Smooth muscle cell (in vitro differentiated cells): ENCODE data around the gene ZNF202. TPM values are rescaled to one million over a fixed set of nuclear protein-coding genes. Genes with fewer than 3 reads are reported as not detected.

ENCODE experiments used
- DNase-seq: peaks from one replicate; lab custom pipeline; 2025; ENCODE audit not compliant: unreplicated experiment; lab: John Stamatoyannopoulos, UW
- H2AFZ ChIP-seq: fragments of 200-600 bp; sonication (generic); 2 replicates; pipeline ENCODE4 v1.6.0; 2016; ENCODE audit warnings: antibody characterized with exemption, low read depth, mild to moderate bottlenecking
- H3F3A ChIP-seq: fragments of 200-600 bp; sonication (generic); 2 replicates; pipeline ENCODE4 v1.6.0; 2017; ENCODE audit warnings: antibody characterized with exemption, low read depth
- H3K27ac ChIP-seq: fragments of 200-600 bp; sonication (generic); 2 replicates; pipeline ENCODE4 v1.5.1; 2016; ENCODE audit warnings: low read depth, mild to moderate bottlenecking
- H3K27me3 ChIP-seq: fragments of 200-600 bp; sonication (generic); 2 replicates; pipeline ENCODE4 v1.6.1; 2016; ENCODE audit warnings: low read depth, mild to moderate bottlenecking
- H3K36me3 ChIP-seq: fragments of 200-600 bp; sonication (generic); 2 replicates; pipeline ENCODE4 v1.5.1; 2016; ENCODE audit warnings: low read depth
- H3K4me1 ChIP-seq: fragments of 200-600 bp; sonication (generic); 2 replicates; pipeline ENCODE4 v1.5.1; 2016; ENCODE audit warnings: low read depth
- H3K4me2 ChIP-seq: fragments of 200-600 bp; sonication (generic); 2 replicates; pipeline ENCODE4 v1.6.0; 2016; ENCODE audit warnings: mild to moderate bottlenecking
- H3K4me3 ChIP-seq: fragments of 200-600 bp; sonication (generic); 2 replicates; pipeline ENCODE4 v1.5.1; 2016; ENCODE audit warnings: mild to moderate bottlenecking
- H3K79me2 ChIP-seq: fragments of 200-600 bp; sonication (generic); 2 replicates; pipeline ENCODE4 v1.6.0; 2016; ENCODE audit warnings: low read depth, mild to moderate bottlenecking
- H3K9ac ChIP-seq: fragments of 200-600 bp; sonication (generic); 2 replicates; pipeline ENCODE4 v1.6.0; 2016; ENCODE audit warnings: low read depth
- H3K9me3 ChIP-seq: fragments of 200-600 bp; sonication (generic); replicated peaks from 2 replicates; pipeline ENCODE4 v1.5.1; 2016; ENCODE audit warnings: low read depth
- H4K20me1 ChIP-seq: fragments of 200-600 bp; sonication (generic); 2 replicates; pipeline ENCODE4 v1.6.0; 2016; ENCODE audit warnings: low read depth
- WGBS: methylation state at CpG from one replicate; pipeline ENCODE4 v1.1.7; 2016; ENCODE audit warnings: low lambda C conversion rate; 5-methylcytosine and 5-hydroxymethylcytosine counted together
- polyA plus RNA-seq: library from polyadenylated mRNA; unstranded; fragments of >200 nt; fragmentation: Nextera tagmentation; extraction: Ambion mirVana; gene quantifications from 2 replicates; pipeline ENCODE4 v1.2.1, GENCODE V29; 2016
- total RNA-seq: library from RNA; depleted of rRNA; stranded (reverse); fragments of >200 nt; gene quantifications from 2 replicates; pipeline ENCODE4 v1.2.3, GENCODE V29; 2014
- TF ChIP-seq, protein P1 (sequence below): fragments of 200-600 bp; sonication (generic); IDR thresholded peaks from 2 replicates; pipeline ENCODE4 v1.5.1; 2017; ENCODE audit warnings: borderline replicate concordance, mild to moderate bottlenecking, antibody characterized with exemption; ENCODE audit not compliant: insufficient read depth, poor library complexity, severe bottlenecking

The ZNF202 gene
- total and polyA plus RNA-seq, 2 experiments from 2014 or later, result 3.6 to 6.2 TPM

DNA sequence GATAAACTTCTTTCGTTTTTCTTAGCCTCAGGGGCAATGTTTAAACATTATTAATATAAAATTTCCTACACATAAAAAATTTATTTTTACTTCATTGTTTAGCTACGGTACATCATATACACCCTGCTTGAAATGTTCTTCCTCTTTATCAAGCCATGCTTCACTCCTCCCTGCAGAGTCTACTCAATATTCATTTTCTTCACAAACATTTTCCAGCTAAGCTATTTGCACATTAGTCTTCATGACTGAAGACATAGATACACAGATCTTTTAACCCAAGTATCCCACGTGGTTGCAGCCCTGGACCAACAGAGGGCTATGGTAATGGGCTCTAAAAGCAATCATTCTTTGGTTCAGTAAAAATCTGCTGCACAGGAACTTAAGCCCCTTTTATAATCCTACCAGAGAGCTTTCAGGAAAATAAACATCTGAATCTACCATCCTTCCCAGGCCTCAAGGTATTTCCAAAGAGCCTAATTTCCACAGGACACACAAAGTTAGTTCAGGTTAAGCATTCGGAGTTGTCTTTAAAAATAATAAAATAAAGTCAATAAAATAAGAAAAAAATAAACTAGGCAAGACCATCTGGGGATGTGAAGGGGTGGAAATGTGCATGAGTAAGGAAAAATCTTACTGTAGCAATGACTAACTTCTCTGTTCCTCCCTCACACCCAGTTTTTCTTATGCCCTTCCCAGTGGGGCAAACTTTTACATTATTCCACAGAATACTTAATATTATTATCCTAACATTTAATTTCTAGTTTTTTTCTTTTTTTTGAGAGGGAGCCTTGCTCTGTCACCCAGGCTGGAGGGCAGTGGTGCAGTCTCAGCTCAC is 34.5 kb upstream of the ZNF202 start:
- no peak for DNase-seq
- Histone ChIP-seq H3K9ac (no peak overlapping the region), H2AFZ (no peak overlapping the region), H3K36me3 (no peaks in the 10 kb centered on the region), H3K9me3 (no peaks in the 10 kb centered on the region), H3K27me3 (no peaks in the 10 kb centered on the region), H4K20me1 (no peaks in the 10 kb centered on the region), H3K4me2 (no peak overlapping the region), H3F3A (no peaks in the 10 kb centered on the region), H3K27ac (no peak overlapping the region), H3K4me3 (no peak overlapping the region), H3K79me2 (no peaks in the 10 kb centered on the region), H3K4me1 (no peaks in the 10 kb centered on the region)
- WGBS, result 46% methylated on average over 4 of the region's 4 CpGs
- TF ChIP-seq, protein P1, sequence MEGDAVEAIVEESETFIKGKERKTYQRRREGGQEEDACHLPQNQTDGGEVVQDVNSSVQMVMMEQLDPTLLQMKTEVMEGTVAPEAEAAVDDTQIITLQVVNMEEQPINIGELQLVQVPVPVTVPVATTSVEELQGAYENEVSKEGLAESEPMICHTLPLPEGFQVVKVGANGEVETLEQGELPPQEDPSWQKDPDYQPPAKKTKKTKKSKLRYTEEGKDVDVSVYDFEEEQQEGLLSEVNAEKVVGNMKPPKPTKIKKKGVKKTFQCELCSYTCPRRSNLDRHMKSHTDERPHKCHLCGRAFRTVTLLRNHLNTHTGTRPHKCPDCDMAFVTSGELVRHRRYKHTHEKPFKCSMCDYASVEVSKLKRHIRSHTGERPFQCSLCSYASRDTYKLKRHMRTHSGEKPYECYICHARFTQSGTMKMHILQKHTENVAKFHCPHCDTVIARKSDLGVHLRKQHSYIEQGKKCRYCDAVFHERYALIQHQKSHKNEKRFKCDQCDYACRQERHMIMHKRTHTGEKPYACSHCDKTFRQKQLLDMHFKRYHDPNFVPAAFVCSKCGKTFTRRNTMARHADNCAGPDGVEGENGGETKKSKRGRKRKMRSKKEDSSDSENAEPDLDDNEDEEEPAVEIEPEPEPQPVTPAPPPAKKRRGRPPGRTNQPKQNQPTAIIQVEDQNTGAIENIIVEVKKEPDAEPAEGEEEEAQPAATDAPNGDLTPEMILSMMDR, result no peak

DNA sequence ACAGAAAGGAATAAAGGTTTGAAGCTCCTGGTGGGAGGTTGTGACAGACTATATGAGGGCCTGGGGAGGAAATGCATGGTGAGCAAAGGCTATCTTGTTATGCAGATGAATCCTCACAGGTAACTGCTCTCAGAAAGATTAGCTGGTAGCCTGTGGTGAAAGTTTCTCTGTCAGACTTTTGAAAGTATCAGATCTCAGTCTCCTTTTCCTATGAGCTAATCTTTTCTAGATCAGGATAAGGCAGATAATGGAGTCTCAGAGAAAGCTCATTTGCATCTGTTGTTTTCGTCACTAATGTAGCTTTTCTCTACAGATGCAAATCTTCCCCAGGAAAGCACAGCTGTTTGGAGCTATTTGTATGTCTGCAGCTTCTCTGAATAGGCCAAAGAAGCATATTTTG is 33.8 kb upstream of the ZNF202 start:
- TF ChIP-seq, protein P1, result no peak
- H3K4me3 ChIP-seq, result no peak overlapping the region
- H3K27ac ChIP-seq, result no peak overlapping the region
- no peaks in the 10 kb centered on the region for H3K4me1 ChIP-seq
- no peak overlapping the region for H3K4me2 ChIP-seq
- H3K9me3 ChIP-seq, result no peaks in the 10 kb centered on the region
- no peak for DNase-seq
- no peaks in the 10 kb centered on the region for H3K27me3 ChIP-seq
- no peaks in the 10 kb centered on the region for H3K36me3 ChIP-seq
- H3K79me2 ChIP-seq, result no peaks in the 10 kb centered on the region
- H2AFZ ChIP-seq, result no peak overlapping the region
- 48% methylated on average over 1 of the region's 1 CpG for WGBS
- no peaks in the 10 kb centered on the region for H3F3A ChIP-seq
- no peaks in the 10 kb centered on the region for H4K20me1 ChIP-seq
- no peak overlapping the region for H3K9ac ChIP-seq

DNA sequence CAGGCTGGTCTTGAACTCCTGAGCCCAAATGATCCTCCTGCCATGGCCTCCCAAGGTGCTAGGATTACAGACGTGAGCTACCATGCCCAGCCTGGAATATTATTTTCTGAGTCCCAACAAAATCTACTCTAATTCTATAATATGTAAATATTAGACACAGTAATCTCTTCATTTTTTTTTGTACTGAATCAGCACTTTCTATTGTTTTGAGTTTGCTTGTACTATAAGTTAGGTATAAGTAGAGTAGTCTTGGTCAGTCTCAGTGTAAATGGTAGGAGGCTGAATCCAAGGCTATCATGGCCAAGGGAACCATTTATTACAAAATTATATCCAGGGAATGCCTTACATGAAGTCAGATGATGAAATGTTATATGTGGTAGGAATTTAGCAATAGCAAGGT is 32.5 kb upstream of the ZNF202 start:
- Histone ChIP-seq H3K79me2 (no peaks in the 10 kb centered on the region), H3K4me3 (no peak overlapping the region), H3K4me2 (no peak overlapping the region), H3K9ac (no peak overlapping the region), H3K36me3 (no peaks in the 10 kb centered on the region), H3K27ac (no peak overlapping the region), H3K4me1 (no peaks in the 10 kb centered on the region), H3K9me3 (no peaks in the 10 kb centered on the region), H2AFZ (no peak overlapping the region), H3F3A (no peaks in the 10 kb centered on the region), H3K27me3 (no peaks in the 10 kb centered on the region), H4K20me1 (no peaks in the 10 kb centered on the region)
- WGBS, result 85% methylated on average over 1 of the region's 1 CpG
- no peak for DNase-seq
- TF ChIP-seq, protein P1, result no peak

DNA sequence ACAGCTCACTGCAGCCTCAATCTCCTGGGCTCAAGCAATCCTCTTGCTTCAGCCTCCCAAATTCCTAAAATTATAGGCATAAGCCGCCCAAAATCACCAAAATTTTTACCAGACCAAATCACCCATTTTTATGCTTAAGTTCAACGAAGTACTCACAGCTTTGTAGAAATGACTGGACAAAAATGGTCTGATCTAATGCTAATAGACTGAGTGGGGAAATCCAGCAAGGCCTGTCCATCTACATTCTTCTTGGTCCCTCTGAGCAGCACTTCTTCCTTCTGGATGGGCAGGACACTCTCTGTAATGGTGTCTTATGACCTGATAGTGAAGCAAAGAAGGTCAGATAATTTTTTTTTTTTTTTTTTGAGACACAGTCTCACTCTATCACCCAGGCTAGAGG is 31.6 kb upstream of the ZNF202 start:
- 75% methylated on average over 2 of the region's 2 CpGs for WGBS
- H3K9ac ChIP-seq, result no peak overlapping the region
- TF ChIP-seq, protein P1, result no peak

More for the DNA sequence above, 31.6 kb upstream of the ZNF202 start:
- Histone ChIP-seq H3K9me3 (no peaks in the 10 kb centered on the region), H3K27ac (no peak overlapping the region), H2AFZ (no peak overlapping the region), H3K4me3 (no peak overlapping the region), H3K27me3 (no peaks in the 10 kb centered on the region), H3K36me3 (no peaks in the 10 kb centered on the region), H3K4me2 (no peak overlapping the region), H3K79me2 (no peaks in the 10 kb centered on the region), H3K4me1 (no peaks in the 10 kb centered on the region), H3F3A (no peaks in the 10 kb centered on the region), H4K20me1 (no peaks in the 10 kb centered on the region)
- DNase-seq, result no peak
